GM06990 (cell line): ENCODE results near the gene HDHD5.

Experiments used
- DNase-seq: peaks from one replicate; pipeline ENCODE4 v3.0.0-alpha.2; 2011; ENCODE audit not compliant: insufficient read length; ENCODE audit errors: extremely low read depth
- H3K27me3 ChIP-seq: replicated peaks from 2 replicates; pipeline ENCODE4 v1.6.0; 2011; ENCODE audit warnings: low read length; ENCODE audit not compliant: control insufficient read depth, insufficient read depth
- H3K36me3 ChIP-seq: 2 replicates; pipeline ENCODE4 v1.5.1; 2011; ENCODE audit warnings: low read length; ENCODE audit not compliant: control insufficient read depth, insufficient read depth
- H3K4me3 ChIP-seq: replicated peaks from 2 replicates; pipeline ENCODE4 v1.5.1; 2011; ENCODE audit warnings: low read depth, mild to moderate bottlenecking, control low read depth, low read length
- TF ChIP-seq, protein P1 (sequence below): IDR thresholded peaks from 2 replicates; pipeline ENCODE4 v1.5.1; 2011; ENCODE audit warnings: low read length, control low read depth, mild to moderate bottlenecking, inconsistent platforms; ENCODE audit not compliant: insufficient read depth, poor library complexity, severe bottlenecking

Gene HDHD5

DNA sequence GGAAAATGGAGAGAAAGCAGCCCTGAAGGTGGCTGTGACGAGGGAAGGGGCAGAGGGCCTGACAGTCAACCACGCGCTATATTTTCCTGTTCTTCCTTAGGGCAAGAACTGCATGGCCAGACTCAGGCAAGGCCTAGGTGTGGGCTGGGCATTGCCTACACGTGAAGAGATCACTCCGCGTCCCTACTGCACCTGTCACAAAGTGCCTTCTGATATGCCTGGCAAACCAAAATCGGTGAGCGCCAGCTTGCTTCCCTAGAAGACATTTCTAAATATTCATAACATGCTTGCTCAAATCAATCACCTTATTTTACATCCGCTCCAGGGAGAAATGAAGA, 44.2 kb downstream of the HDHD5 start:
- DNase-seq: no peak
- no peaks in the 10 kb centered on the region for H3K27me3 ChIP-seq
- H3K36me3 ChIP-seq: no peaks in the 10 kb centered on the region
- no peak overlapping the region for H3K4me3 ChIP-seq
- TF ChIP-seq, protein P1, sequence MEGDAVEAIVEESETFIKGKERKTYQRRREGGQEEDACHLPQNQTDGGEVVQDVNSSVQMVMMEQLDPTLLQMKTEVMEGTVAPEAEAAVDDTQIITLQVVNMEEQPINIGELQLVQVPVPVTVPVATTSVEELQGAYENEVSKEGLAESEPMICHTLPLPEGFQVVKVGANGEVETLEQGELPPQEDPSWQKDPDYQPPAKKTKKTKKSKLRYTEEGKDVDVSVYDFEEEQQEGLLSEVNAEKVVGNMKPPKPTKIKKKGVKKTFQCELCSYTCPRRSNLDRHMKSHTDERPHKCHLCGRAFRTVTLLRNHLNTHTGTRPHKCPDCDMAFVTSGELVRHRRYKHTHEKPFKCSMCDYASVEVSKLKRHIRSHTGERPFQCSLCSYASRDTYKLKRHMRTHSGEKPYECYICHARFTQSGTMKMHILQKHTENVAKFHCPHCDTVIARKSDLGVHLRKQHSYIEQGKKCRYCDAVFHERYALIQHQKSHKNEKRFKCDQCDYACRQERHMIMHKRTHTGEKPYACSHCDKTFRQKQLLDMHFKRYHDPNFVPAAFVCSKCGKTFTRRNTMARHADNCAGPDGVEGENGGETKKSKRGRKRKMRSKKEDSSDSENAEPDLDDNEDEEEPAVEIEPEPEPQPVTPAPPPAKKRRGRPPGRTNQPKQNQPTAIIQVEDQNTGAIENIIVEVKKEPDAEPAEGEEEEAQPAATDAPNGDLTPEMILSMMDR: no peak

DNA sequence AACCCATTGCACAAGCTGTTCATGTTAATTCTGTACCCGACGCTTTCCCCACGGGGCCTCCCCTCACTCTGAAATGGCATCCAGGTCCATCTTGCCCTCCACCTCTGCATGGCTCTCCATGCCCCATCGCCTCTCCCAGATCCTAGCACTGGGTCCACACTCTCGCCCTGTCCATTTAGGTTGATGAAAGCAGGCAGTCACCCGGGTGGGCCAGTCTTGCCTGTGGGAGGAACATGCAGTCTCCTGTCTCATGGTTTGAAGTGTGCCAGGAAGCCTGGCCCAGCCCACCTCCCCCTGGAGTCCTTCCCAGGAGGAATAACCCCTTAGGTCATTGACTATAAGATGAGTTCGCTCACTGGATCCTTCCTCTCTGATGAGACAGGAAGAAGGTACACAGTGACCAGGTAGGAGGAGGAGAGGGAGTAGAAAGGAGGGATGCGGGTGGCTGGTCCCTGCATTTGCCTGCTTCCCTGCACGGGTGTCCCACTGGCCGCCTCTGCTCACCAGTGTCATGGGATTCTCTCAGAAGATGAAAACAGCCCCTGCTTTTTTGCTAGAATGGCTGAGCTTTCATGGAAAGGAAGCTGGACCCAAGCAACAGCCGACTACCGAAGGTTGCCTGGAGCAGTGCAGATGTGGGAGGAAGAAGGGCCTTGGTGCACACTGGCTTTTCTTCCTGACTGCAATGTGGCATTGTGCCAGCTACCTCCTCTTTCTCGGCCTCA, 44.7 kb downstream of the HDHD5 start:
- H3K4me3 ChIP-seq: no peak overlapping the region
- H3K36me3 ChIP-seq: no peaks in the 10 kb centered on the region
- DNase-seq: no peak
- no peaks in the 10 kb centered on the region for H3K27me3 ChIP-seq
- TF ChIP-seq, protein P1: no peak

DNA sequence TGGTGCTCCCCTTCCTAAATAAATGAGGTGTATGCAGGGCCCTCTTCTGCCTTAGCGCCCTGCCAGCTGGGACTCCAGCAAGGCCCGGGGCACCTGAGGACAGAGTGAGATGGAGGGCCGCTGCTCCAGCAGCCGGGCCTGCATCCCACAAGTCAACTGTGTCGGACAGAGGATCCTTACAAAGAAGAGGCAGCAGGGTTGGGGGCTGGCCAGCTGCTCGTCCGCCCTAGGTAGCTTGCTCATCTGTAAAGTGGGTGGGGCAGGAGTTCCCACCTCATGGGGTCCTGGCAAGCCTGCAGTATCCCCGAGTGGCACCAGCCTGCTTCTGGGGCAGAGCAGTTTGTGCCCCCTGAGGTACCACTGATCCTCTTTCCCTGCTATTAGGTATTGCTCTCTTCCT, 45.5 kb downstream of the HDHD5 start:
- DNase-seq: no peak
- Histone ChIP-seq H3K4me3 (no peak overlapping the region), H3K36me3 (no peaks in the 10 kb centered on the region; the same call in 1 of the 2 replicates), H3K27me3 (no peaks in the 10 kb centered on the region)
- TF ChIP-seq, protein P1: no peak

DNA sequence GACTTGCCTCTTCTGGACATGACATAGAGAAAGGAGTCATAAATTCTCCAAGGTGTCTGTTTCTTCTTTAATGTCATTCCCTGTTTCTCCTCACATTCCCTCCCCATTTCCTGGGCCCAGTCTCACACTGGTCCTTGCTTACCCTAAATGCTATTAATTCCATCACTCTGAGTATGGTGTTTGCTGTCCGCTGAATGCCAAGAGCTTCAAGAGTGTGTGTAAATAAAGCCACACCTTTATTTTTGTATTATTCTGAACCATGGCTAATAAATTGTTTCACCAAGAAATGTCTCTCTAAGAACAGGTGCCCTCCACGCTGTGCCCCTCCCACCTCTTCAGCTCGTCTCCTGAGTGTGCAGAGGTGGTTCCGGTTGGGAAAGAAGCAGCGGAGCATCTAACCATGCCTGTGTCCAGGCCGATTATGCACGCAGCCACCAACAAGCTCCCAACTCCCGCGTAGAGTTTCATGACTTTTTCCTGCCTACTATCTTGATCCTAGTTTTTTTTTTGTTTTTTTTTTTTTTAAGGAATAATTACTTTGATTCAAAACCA, 46.5 kb downstream of the HDHD5 start:
- Histone ChIP-seq H3K4me3 (no peak overlapping the region), H3K36me3 (peaks cover 3% of the 10 kb centered on the region; the same call in 1 of the 2 replicates), H3K27me3 (no peaks in the 10 kb centered on the region)
- no peak for DNase-seq
- TF ChIP-seq, protein P1: no peak

DNA sequence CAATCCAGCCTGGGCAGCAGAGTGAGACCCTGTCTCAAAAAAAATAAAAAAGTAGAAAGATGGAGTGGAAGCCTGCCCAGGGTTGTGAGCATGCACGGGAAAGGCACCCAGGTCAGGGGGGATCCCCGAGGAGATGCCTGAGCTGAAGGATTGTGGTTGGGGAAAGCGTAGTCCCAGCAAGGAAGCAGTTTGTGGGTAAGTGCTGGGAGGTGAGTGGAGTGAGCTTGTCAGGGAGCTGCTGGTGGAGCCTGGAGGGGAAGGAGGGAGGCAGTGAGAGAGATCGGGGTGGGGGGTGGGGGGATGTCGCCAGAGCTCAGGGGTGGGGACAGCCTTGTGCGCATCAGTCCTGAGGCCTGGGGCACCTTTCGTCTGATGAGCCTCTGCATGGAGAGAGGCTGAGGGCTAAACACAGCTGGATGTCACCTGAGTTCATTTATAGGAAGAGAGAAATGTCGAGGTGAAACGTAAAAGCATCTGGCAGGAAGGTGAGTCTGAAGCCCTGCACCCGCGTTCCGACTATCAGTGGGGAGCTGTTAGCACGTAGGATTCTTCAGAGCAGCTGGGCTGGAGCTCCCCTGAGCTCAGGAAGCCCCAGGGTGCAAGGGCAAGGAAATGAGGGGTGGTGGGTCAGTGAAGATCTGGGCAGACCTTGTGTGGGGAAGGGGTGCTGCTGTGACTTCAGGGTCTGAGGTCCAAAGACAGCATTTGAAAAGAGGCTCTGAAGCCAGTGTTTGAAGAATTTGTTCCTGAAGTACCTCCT, 48.1 kb downstream of the HDHD5 start:
- no peak for DNase-seq
- TF ChIP-seq, protein P1: no peak
- peaks cover 6% of the 10 kb centered on the region for H3K36me3 ChIP-seq
- no peaks in the 10 kb centered on the region for H3K27me3 ChIP-seq
- no peak overlapping the region for H3K4me3 ChIP-seq
